HG03159 (cell line): ENCODE results near the gene KDM1A.
A peak's percentile ranks its signal among the peaks of the same experiment; 100 is the strongest.
"Not testable (repeated sequence)": the region's sequence is repeated elsewhere in the genome, so short reads cannot be mapped to it uniquely, and the experiment has no call there.

Source experiments
- ATAC-seq: cut with Tn5 transposase; IDR thresholded peaks from one replicate; pipeline ENCODE4 v1.9.1; 2021; ENCODE audit warnings: mild to moderate bottlenecking, moderate library complexity; ENCODE audit not compliant: unreplicated experiment

KDM1A gene

GRCh38 chr1:23010025-23010424, 9.2 kb upstream of the KDM1A start:
- ATAC-seq = not testable (repeated sequence)

- ATAC-seq = no peak
These were observed 5.6 kb upstream of the KDM1A start for GRCh38 chr1:23013657-23014056.

- ATAC-seq = no peak
These were observed 591 bp upstream of the KDM1A start for GRCh38 chr1:23018661-23019093.

- peak; percentile 27 for ATAC-seq
These were observed 776 bp downstream of the KDM1A start for GRCh38 chr1:23019863-23020625.

GRCh38 chr1:23020706-23021405, 1.6 kb downstream of the KDM1A start:
- ATAC-seq = no peak

- ATAC-seq = no peak
These were observed 2.6 kb downstream of the KDM1A start for GRCh38 chr1:23021834-23022233.

GRCh38 chr1:23023174-23023845, 4.0 kb downstream of the KDM1A start:
- no peak for ATAC-seq

- no peak for ATAC-seq
These were observed 7.3 kb downstream of the KDM1A start for GRCh38 chr1:23026568-23026967.

GRCh38 chr1:23027352-23027907, 8.2 kb downstream of the KDM1A start:
- no peak for ATAC-seq

- ATAC-seq = no peak
These were observed 10.1 kb downstream of the KDM1A start for GRCh38 chr1:23029337-23029736.

GRCh38 chr1:23035823-23036452, 16.7 kb downstream of the KDM1A start:
- no peak for ATAC-seq

- ATAC-seq = no peak
These were observed 17.9 kb downstream of the KDM1A start for GRCh38 chr1:23037081-23037740.

GRCh38 chr1:23039308-23039826, 20.1 kb downstream of the KDM1A start:
- ATAC-seq = no peak

- ATAC-seq = no peak
These were observed 21.2 kb downstream of the KDM1A start for GRCh38 chr1:23040509-23040908.

- ATAC-seq = no peak
These were observed 24.8 kb downstream of the KDM1A start for GRCh38 chr1:23044035-23044434.

GRCh38 chr1:23050201-23050600, 30.9 kb downstream of the KDM1A start:
- no peak for ATAC-seq

GRCh38 chr1:23051290-23051909, 32.1 kb downstream of the KDM1A start:
- ATAC-seq = no peak

- no peak for ATAC-seq
These were observed 38.0 kb downstream of the KDM1A start for GRCh38 chr1:23057301-23057700.

GRCh38 chr1:23062271-23062670, 43.0 kb downstream of the KDM1A start:
- ATAC-seq = no peak

GRCh38 chr1:23065385-23065784, 46.1 kb downstream of the KDM1A start:
- ATAC-seq = no peak
